HEK293T (cell line): ENCODE results near the gene OCA2.
"Not testable (repeated sequence)": the region's sequence is repeated elsewhere in the genome, so short reads cannot be mapped to it uniquely, and the experiment has no call there.

Source experiments
- CTCF ChIA-PET: fragments of 350-600 bp; formaldehyde crosslinking; extraction: SDS; loops from one replicate; lab custom pipeline; 2021; ENCODE audit warnings: antibody characterized with exemption, inconsistent platforms; lab: Yijun Ruan, JAX
- POLR2A ChIA-PET: fragments of 350-600 bp; formaldehyde crosslinking; extraction: SDS; loops from one replicate; lab custom pipeline; 2020; ENCODE audit warnings: antibody characterized with exemption, inconsistent platforms; lab: Yijun Ruan, JAX
- DNase-seq: peaks from one replicate; pipeline ENCODE4 v3.0.0; 2012; ENCODE audit warnings: mixed read lengths; ENCODE audit errors: extremely low spot score
- ARNT ChIP-seq: fragments of 450-650 bp; IDR thresholded peaks from 2 replicates; pipeline ENCODE4 v1.6.1; 2017; ENCODE audit warnings: mild to moderate bottlenecking
- BHLHE40 ChIP-seq: fragments of 450-650 bp; IDR thresholded peaks from 2 replicates; pipeline ENCODE4 v1.6.1; 2016; ENCODE audit warnings: mild to moderate bottlenecking, moderate library complexity, borderline replicate concordance
- CTBP1 ChIP-seq: fragments of 450-650 bp; IDR thresholded peaks from 2 replicates; pipeline ENCODE4 v1.6.1; 2016; ENCODE audit warnings: borderline replicate concordance
- ELF4 ChIP-seq: fragments of 450-650 bp; IDR thresholded peaks from 2 replicates; pipeline ENCODE4 v1.6.1; 2017; ENCODE audit warnings: antibody characterized with exemption
- FOXA1 ChIP-seq: fragments of 450-650 bp; IDR thresholded peaks from 2 replicates; pipeline ENCODE4 v1.6.1; 2016; ENCODE audit warnings: mild to moderate bottlenecking
- FOXK2 ChIP-seq: fragments of 450-650 bp; IDR thresholded peaks from 2 replicates; pipeline ENCODE4 v1.6.1; 2016; ENCODE audit warnings: mild to moderate bottlenecking
- FOXM1 ChIP-seq: fragments of 450-650 bp; IDR thresholded peaks from 2 replicates; pipeline ENCODE4 v1.6.1; 2017; ENCODE audit warnings: mild to moderate bottlenecking, borderline replicate concordance
- HDGF ChIP-seq: fragments of 450-650 bp; IDR thresholded peaks from 2 replicates; pipeline ENCODE4 v1.6.1; 2017; ENCODE audit warnings: antibody characterized with exemption, borderline replicate concordance
- L3MBTL2 ChIP-seq: fragments of 450-650 bp; conservative IDR thresholded peaks from 2 replicates; pipeline ENCODE4 v1.6.1; 2016; ENCODE audit warnings: mild to moderate bottlenecking
- LEF1 ChIP-seq: fragments of 450-650 bp; IDR thresholded peaks from 2 replicates; pipeline ENCODE4 v1.6.1; 2017; ENCODE audit warnings: mild to moderate bottlenecking, borderline replicate concordance
- NFRKB ChIP-seq: fragments of 450-650 bp; IDR thresholded peaks from 2 replicates; pipeline ENCODE4 v1.6.1; 2016; ENCODE audit warnings: mild to moderate bottlenecking, moderate library complexity
- PKNOX1 ChIP-seq: fragments of 450-650 bp; IDR thresholded peaks from 2 replicates; pipeline ENCODE4 v1.6.1; 2016
- SP1 ChIP-seq: fragments of 450-650 bp; IDR thresholded peaks from 2 replicates; pipeline ENCODE4 v1.6.1; 2017
- SUZ12 ChIP-seq: fragments of 450-650 bp; IDR thresholded peaks from 2 replicates; pipeline ENCODE4 v1.6.1; 2016; ENCODE audit warnings: mild to moderate bottlenecking
- TARDBP ChIP-seq: fragments of 450-650 bp; IDR thresholded peaks from 2 replicates; pipeline ENCODE4 v1.6.1; 2016
- ZNF384 ChIP-seq: fragments of 450-650 bp; IDR thresholded peaks from 2 replicates; pipeline ENCODE4 v1.6.1; 2016

The OCA2 gene

GRCh38 chr15:28122038-28122949, 23.2 kb upstream of the OCA2 start:
- CTCF ChIA-PET = no interaction called here
- POLR2A ChIA-PET = no interaction called here
- no peak for DNase-seq
- TF ChIP-seq SUZ12 (no peak), HDGF (no peak), LEF1 (no peak), L3MBTL2 (no peak), FOXM1 (no peak), ARNT (no peak), ZNF384 (no peak), CTBP1 (no peak), TARDBP (no peak), FOXA1 (no peak), FOXK2 (no peak), PKNOX1 (no peak), ELF4 (no peak), SP1 (no peak), NFRKB (no peak), BHLHE40 (no peak)

GRCh38 chr15:28121577-28121976, 22.5 kb upstream of the OCA2 start:
- POLR2A ChIA-PET, CTCF ChIA-PET, DNase-seq: not testable (repeated sequence)

DNA sequence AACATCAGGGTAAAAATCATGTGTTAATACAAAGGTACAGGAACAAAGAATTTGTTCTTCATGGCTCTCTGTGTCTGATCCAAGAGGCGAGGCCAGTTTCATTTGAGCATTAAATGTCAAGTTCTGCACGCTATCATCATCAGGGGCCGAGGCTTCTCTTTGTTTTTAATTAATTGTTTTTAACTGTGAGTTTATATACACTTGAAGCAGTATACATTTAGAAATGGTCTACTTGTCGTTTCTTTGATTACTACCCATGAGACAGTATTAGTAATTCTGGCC, 21.2 kb upstream of the OCA2 start:
- ChIA-PET POLR2A (no interaction called here), CTCF (interaction anchor here (1.4 kb wide), 1 partner anchor 21 kb away, joined by 3 read pairs; the partner anchor contains the start of gene OCA2)
- DNase-seq = no peak
- TF ChIP-seq SP1 (no peak), ELF4 (no peak), ZNF384 (no peak), L3MBTL2 (no peak), NFRKB (no peak), FOXM1 (no peak), SUZ12 (no peak), CTBP1 (no peak), PKNOX1 (no peak), LEF1 (no peak), FOXA1 (no peak), HDGF (no peak), ARNT (no peak), BHLHE40 (no peak), TARDBP (no peak), FOXK2 (no peak)

- no peak for DNase-seq
- ChIA-PET POLR2A (no interaction called here), CTCF (no interaction called here)
- TF ChIP-seq LEF1 (no peak), FOXA1 (no peak), TARDBP (no peak), BHLHE40 (no peak), FOXM1 (no peak)
Observed at GRCh38 chr15:28118531-28118930, 19.4 kb upstream of the OCA2 start.

DNA sequence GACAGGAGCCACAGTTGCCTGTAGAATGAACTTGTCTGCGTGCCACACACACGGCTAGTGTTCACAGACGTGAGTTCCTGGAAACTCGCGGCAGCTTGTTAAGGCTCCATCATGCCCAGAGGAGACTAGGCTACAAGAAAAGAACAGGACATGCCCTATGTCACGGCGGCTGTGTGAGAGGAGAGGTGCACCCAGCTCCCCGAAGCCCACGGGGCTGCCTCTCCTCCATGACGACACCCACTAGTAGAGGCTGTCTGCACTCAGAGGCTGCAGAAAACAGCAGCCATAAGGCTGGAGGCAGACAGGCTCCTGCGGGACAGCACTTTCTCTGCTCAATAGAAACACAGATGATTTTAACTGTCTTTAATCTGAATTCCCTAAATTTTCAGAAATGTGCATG, 19.0 kb upstream of the OCA2 start:
- POLR2A ChIA-PET = interaction anchor here (0.7 kb wide), 1 partner anchor 14 kb away, joined by 3 read pairs; no protein-coding TSS in a partner anchor
- DNase-seq = no peak
- CTCF ChIA-PET = interaction anchor here (1.0 kb wide), 1 partner anchor 8 kb away, joined by 3 read pairs; no protein-coding TSS in a partner anchor
- TF ChIP-seq L3MBTL2 (no peak), CTBP1 (no peak), NFRKB (no peak), SUZ12 (no peak), LEF1 (no peak), HDGF (no peak), FOXK2 (no peak), BHLHE40 (no peak), ZNF384 (no peak), FOXM1 (no peak), TARDBP (no peak), ARNT (no peak), PKNOX1 (no peak), FOXA1 (no peak), SP1 (no peak), ELF4 (no peak)

GRCh38 chr15:28117432-28117990, 18.4 kb upstream of the OCA2 start:
- TF ChIP-seq ELF4 (no peak), HDGF (no peak), PKNOX1 (no peak), BHLHE40 (no peak), FOXK2 (no peak), SP1 (no peak), ZNF384 (no peak), CTBP1 (no peak), LEF1 (no peak), ARNT (no peak), SUZ12 (no peak), FOXM1 (no peak), NFRKB (no peak), TARDBP (no peak), L3MBTL2 (no peak), FOXA1 (no peak)
- CTCF ChIA-PET = interaction anchor here (1.0 kb wide), 1 partner anchor 9 kb away, joined by 3 read pairs; no protein-coding TSS in a partner anchor
- POLR2A ChIA-PET = interaction anchor here (0.7 kb wide), 1 partner anchor 14 kb away, joined by 3 read pairs; no protein-coding TSS in a partner anchor
- DNase-seq = no peak
